Uterus (tissue), 2 donors: Measurements from ENCODE around the gene SPINK7.
"Not testable (repeated sequence)": the region's sequence is repeated elsewhere in the genome, so short reads cannot be mapped to it uniquely, and the experiment has no call there.

ENCODE experiments used
- CTCF ChIP-seq, 4 experiments: fragments of 200-600 bp in 2 of 4; fragments of 450-650 bp in 2 of 4; sonication (generic) in 2 of 4; IDR thresholded peaks; one replicate each; pipeline ENCODE4 v1.5.1; 2016 to 2019; ENCODE audit warnings: antibody characterized with exemption in 4 of 4, mild to moderate bottlenecking in 2 of 4, moderate library complexity in 1 of 4
- POLR2A ChIP-seq, 2 donors: fragments of 450-650 bp; IDR thresholded peaks; one replicate each; pipeline ENCODE4 v1.6.1; 2016; ENCODE audit warnings: antibody characterized with exemption in 2 of 2, mild to moderate bottlenecking in 1 of 2, moderate library complexity in 1 of 2

- TF ChIP-seq POLR2A, CTCF (IDR thresholded peaks at IDR 0.05): not testable (repeated sequence)
These were observed 31.3 kb upstream of the SPINK7 start for GRCh38 chr5:148280893-148281292.
